ENCODE data around the gene TNFRSF1A. TPM values are rescaled to one million over a fixed set of nuclear protein-coding genes. Genes with fewer than 3 reads are reported as not detected.

The TNFRSF1A gene
- total and polyA plus RNA-seq, 10 donors: 22.5 to 578 (median 211) TPM

DNA sequence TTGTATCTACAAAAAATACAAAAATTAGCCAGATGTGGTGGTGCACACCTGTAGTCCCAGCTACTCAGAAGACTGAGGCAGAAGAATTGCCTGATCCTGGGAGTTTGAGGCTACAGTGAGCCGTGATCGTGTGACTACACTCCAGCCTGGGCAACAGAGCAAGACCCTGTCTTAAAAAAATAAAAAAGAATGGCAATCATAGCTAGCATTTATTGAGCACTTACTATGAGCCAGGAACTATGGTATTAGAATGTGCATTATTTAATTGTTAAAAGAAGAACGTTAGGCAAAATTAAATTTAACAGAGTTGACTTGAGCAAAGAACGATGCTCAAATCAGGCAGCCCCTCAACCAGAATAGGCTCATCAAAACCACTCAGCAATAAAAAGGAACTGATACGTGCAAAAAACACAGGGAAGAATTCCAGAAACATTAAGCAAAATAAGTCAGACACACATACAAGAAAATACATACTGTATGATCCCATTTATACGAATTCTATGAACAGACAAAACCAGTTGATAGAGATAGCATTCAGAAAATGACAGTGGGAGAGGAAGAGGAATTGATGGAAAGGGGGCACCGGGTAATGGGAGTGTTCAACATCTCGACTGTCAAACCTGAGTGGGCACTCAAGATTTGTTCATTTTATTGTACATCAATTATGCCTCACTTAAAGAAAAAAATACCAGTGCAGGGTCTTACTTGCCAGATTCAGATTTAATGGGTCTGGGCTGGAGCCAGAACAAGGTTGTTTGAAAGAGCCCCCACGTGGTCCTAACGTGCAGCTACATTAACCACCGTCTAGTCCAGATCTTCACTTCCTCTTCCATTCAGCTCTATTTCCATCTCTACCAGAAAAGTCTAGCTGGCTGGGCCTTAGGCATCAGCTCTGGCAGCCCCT is 25.4 kb upstream of the TNFRSF1A start:
- intact Hi-C loops (cut with DNase I; ENCODE audit: low total_unique reads): no loop called here
- WGBS, 5 donors: 47 to 51% (median 49%) methylated on average over 11 of the region's 11 CpGs
- Histone ChIP-seq H3K4me3 (peak overlapping the region in 1 of 8 donors; percentile 11), H3K27ac (peak overlapping the region in 7 of 8 donors; percentile 33 to 79 (median 68)), H3K9me3 (no peaks in the 10 kb centered on the region), H3K27me3 (replicated peaks in 1 of 7) (peaks cover 0 to 2% (median 0%) of the 10 kb centered on the region in 7 donors), H3K36me3 (no peaks in the 10 kb centered on the region), H3K4me1 (peaks cover 17 to 61% (median 44%) of the 10 kb centered on the region in 6 donors)
- peak; percentile 72 for DNase-seq
- TF ChIP-seq POLR2AphosphoS5 (IDR thresholded peaks at IDR 0.05) (no peak), POLR2A (IDR thresholded peaks at IDR 0.05) (no peak)
- TF ChIP-seq, protein P1, sequence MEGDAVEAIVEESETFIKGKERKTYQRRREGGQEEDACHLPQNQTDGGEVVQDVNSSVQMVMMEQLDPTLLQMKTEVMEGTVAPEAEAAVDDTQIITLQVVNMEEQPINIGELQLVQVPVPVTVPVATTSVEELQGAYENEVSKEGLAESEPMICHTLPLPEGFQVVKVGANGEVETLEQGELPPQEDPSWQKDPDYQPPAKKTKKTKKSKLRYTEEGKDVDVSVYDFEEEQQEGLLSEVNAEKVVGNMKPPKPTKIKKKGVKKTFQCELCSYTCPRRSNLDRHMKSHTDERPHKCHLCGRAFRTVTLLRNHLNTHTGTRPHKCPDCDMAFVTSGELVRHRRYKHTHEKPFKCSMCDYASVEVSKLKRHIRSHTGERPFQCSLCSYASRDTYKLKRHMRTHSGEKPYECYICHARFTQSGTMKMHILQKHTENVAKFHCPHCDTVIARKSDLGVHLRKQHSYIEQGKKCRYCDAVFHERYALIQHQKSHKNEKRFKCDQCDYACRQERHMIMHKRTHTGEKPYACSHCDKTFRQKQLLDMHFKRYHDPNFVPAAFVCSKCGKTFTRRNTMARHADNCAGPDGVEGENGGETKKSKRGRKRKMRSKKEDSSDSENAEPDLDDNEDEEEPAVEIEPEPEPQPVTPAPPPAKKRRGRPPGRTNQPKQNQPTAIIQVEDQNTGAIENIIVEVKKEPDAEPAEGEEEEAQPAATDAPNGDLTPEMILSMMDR (IDR thresholded peaks at IDR 0.05 in 8 of 11, conservative IDR thresholded peaks at IDR 0.05 in 3 of 11): peak in 7 of 11 experiments; percentile 19 to 55 (median 40)

DNA sequence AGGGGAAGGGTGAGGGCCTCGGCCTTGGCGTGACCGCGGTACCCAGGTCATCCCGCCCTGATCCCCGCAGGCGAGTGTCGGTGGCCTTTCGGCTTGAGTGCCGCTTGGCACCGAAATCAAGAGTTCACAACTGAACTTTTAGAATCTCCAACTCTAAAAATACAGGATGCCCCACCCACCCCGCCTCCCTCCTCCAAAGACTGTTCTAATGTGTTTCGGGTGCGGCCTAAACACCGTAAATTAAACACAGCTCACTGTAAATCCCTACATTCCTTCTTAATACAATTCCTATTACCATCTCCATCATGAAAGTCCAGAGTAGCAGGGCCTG is 22.1 kb upstream of the TNFRSF1A start:
- WGBS, 5 donors: 8 to 13% (median 9%) methylated on average over 15 of the region's 15 CpGs
- Histone ChIP-seq H3K9me3 (no peaks in the 10 kb centered on the region), H3K4me3 (peak overlapping the region; percentile 52 to 82 (median 58)), H3K36me3 (no peaks in the 10 kb centered on the region), H3K27ac (peak overlapping the region; percentile 83 to 97 (median 89)), H3K27me3 (replicated peaks in 1 of 7) (peaks cover 0 to 15% (median 0%) of the 10 kb centered on the region in 7 donors), H3K4me1 (peaks cover 25 to 74% (median 49%) of the 10 kb centered on the region in 6 donors)
- DNase-seq: no peak
- intact Hi-C loops (cut with DNase I; ENCODE audit: low total_unique reads): no loop called here
- TF ChIP-seq, protein P1 (IDR thresholded peaks at IDR 0.05 in 8 of 11, conservative IDR thresholded peaks at IDR 0.05 in 3 of 11): no peak
- TF ChIP-seq POLR2AphosphoS5 (IDR thresholded peaks at IDR 0.05): peak in 2 of 3 donors; percentile 45 to 59
- peak in 1 of 3 donors; percentile 10 for TF ChIP-seq POLR2A (IDR thresholded peaks at IDR 0.05)

DNA sequence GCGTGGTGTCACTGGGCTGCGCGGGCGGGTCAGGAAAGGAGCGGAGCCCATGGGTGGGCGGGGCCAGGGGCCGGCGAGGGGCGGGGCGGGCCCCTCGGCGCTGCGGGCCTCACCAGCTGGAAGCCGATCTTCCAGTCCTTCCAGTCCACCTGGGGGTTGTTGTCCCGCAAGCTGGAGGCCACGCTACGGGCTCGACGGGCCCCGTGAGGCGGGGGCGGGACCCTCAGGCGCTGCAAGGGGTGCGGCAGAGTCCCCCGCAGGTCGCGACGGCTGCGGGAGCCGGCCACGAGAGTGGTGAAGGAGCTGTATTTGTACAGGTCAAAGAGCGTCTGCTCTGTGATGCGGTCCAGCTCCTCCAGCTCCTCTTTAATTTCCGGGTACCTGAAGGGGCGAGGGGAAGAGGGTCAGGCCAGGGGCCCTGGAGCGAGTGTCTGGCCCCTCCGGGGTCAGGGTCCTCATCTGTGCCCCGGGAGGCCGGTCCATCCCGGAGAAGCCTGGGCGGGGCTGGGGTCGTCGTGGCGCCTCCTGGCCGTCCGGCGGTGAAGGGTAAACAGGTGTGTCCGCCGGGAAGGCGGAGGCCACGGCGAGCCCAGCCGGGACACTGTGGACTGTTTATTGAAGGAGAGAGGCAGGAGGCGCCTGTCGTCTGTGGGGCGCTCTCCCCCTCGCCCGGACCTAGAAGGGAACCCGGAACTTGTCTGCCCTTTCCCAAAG is 21.6 kb upstream of the TNFRSF1A start:
- Histone ChIP-seq H3K4me3 (peak overlapping the region; percentile 52 to 82 (median 58)), H3K4me1 (peaks cover 25 to 74% (median 47%) of the 10 kb centered on the region in 6 donors), H3K9me3 (no peaks in the 10 kb centered on the region), H3K27ac (peak overlapping the region; percentile 83 to 97 (median 89)), H3K36me3 (no peaks in the 10 kb centered on the region), H3K27me3 (replicated peaks in 1 of 7) (peaks cover 0 to 15% (median 0%) of the 10 kb centered on the region in 7 donors)
- 1 to 6% (median 2%) methylated on average over 30 to 59 of the region's 59 CpGs for WGBS, 5 donors
- intact Hi-C loops (cut with DNase I; ENCODE audit: low total_unique reads): no loop called here
- peak; percentile 91 for DNase-seq
- TF ChIP-seq, protein P1 (IDR thresholded peaks at IDR 0.05 in 8 of 11, conservative IDR thresholded peaks at IDR 0.05 in 3 of 11): no peak
- TF ChIP-seq POLR2A (IDR thresholded peaks at IDR 0.05) (no peak), POLR2AphosphoS5 (IDR thresholded peaks at IDR 0.05) (peak; percentile 62 to 82 (median 76))

All from spleen (tissue), 11 donors.